Kidney (tissue), 14 donors: ENCODE data around the gene OR10J5. TPM values are rescaled to one million over a fixed set of nuclear protein-coding genes. Genes with fewer than 3 reads are reported as not detected.
"Not testable (repeated sequence)": the region's sequence is repeated elsewhere in the genome, so short reads cannot be mapped to it uniquely, and the experiment has no call there.

Experiments used
- DNase-seq, 5 donors: peaks; one replicate each; pipeline ENCODE4 v3.0.0-alpha.2; 2013 to 2020
- FAIRE-seq: peaks from 2 replicates; lab custom pipeline; 2012; peaks lifted over from hg19 to GRCh38; lab: Jason Lieb, UNC
- H3K27ac ChIP-seq, 2 donors: one replicate each; pipeline ENCODE4 v1.7.0; 2013; ENCODE audit warnings: low read depth in 2 of 2, low read length in 2 of 2, inconsistent platforms in 1 of 2
- H3K27me3 ChIP-seq: one replicate; pipeline ENCODE4 v1.7.1; 2013; ENCODE audit warnings: low read length, inconsistent platforms; ENCODE audit not compliant: control insufficient read depth, insufficient read depth
- H3K36me3 ChIP-seq, 3 donors: one replicate each; pipeline versions ENCODE4 v1.7.0 to v1.7.1; 2013; ENCODE audit warnings: low read length in 3 of 3, control low read depth in 1 of 3, inconsistent platforms in 1 of 3; ENCODE audit not compliant: insufficient read depth in 3 of 3, control insufficient read depth in 2 of 3
- H3K4me1 ChIP-seq, 3 donors: one replicate each; pipeline versions ENCODE4 v1.7.0 to v1.7.1; 2013; ENCODE audit warnings: low read length in 3 of 3, inconsistent platforms in 1 of 3, low read depth in 1 of 3; ENCODE audit not compliant: control insufficient read depth in 2 of 3, insufficient read depth in 2 of 3
- H3K4me3 ChIP-seq, 3 donors: one replicate each; pipeline versions ENCODE4 v1.7.0 to v1.8.1; 2013; ENCODE audit warnings: low read length in 3 of 3, control low read depth in 1 of 3, inconsistent platforms in 1 of 3
- H3K9ac ChIP-seq, 3 donors: one replicate each; pipeline versions ENCODE4 v1.7.0 to v1.7.1; 2013; ENCODE audit warnings: low read length in 3 of 3, control low read depth in 1 of 3, inconsistent platforms in 1 of 3
- H3K9me3 ChIP-seq, 3 donors: one replicate each; pipeline versions ENCODE4 v1.7.0 to v1.7.1; 2013; ENCODE audit warnings: low read length in 3 of 3, control low read depth in 1 of 3, inconsistent platforms in 1 of 3; ENCODE audit not compliant: control insufficient read depth in 2 of 3, insufficient read depth in 1 of 3
- CTCF ChIP-seq: IDR thresholded peaks from 3 replicates; pipeline ENCODE4 v1.5.1; 2012; ENCODE audit warnings: mild to moderate bottlenecking, moderate library complexity, borderline replicate concordance; ENCODE audit not compliant: insufficient read depth; ENCODE audit errors: extremely low read depth
- intact Hi-C: fragments of 100-400 bp; cut with DNase I; formaldehyde crosslinking; loops from one replicate; pipeline ENCODE4 v1.11.1; 2022
- polyA plus RNA-seq: library from polyadenylated mRNA; stranded (reverse); fragments of 350-450 nt; fragmentation: Illumina TruSeq; extraction: RNeasy Lipid Tissue Mini Kit (QIAGEN cat#74804); gene quantifications from one replicate; pipeline ENCODE4 v1.2.3, GENCODE V29; 2014; ENCODE audit warnings: low read depth, low replicate concordance; ENCODE audit not compliant: insufficient read depth
- total RNA-seq: library from RNA; stranded (reverse); fragmentation: NEBNext Ultra II Directional; extraction: Animal tissue kit (Norgen Biotek cat#: 25700); gene quantifications from one replicate; pipeline ENCODE4 v1.2.1, GENCODE V29; 2021
- donor health status: control.
- donor health status: control.
- donor health status: control.
- donor health status: control.
- donor health status: control.
- donor health status: DM: yes; HTN: yes; CAD: no.
- donor health status: Normal renal cell carcinoma (clear cell type).

OR10J5 gene
- total and polyA plus RNA-seq, 2 donors from 2014 or later: not detected

- no peak overlapping the region for H3K4me3 ChIP-seq
- no peaks in the 10 kb centered on the region for H3K27me3 ChIP-seq
- peaks cover 0 to 12% (median under 1%) of the 10 kb centered on the region in 3 donors for H3K9me3 ChIP-seq
- intact Hi-C loops: no loop called here
- no peak for TF ChIP-seq CTCF
- no peaks in the 10 kb centered on the region for H3K36me3 ChIP-seq
- H3K4me1 ChIP-seq: no peaks in the 10 kb centered on the region
- no peak overlapping the region for H3K9ac ChIP-seq
- H3K27ac ChIP-seq: no peak overlapping the region
- FAIRE-seq: no peak
- no peak for DNase-seq
These were observed 34.7 kb downstream of the OR10J5 start for GRCh38 chr1:159501082-159501481.

- FAIRE-seq, DNase-seq, H3K4me1 ChIP-seq, H3K36me3 ChIP-seq, H3K9ac ChIP-seq, H3K4me3 ChIP-seq, H3K27me3 ChIP-seq, H3K27ac ChIP-seq, intact Hi-C loops: not testable (repeated sequence)
- peaks cover 0 to 10% (median 0%) of the 10 kb centered on the region in 3 donors for H3K9me3 ChIP-seq
These were observed 41.1 kb downstream of the OR10J5 start for GRCh38 chr1:159494513-159495210.

GRCh38 chr1:159493354-159493753 lies 42.5 kb downstream of the OR10J5 start:
- no peak overlapping the region for H3K4me3 ChIP-seq
- no peak overlapping the region for H3K9ac ChIP-seq
- no peak overlapping the region for H3K27ac ChIP-seq
- TF ChIP-seq CTCF: no peak
- H3K36me3 ChIP-seq: no peaks in the 10 kb centered on the region
- H3K9me3 ChIP-seq: no peaks in the 10 kb centered on the region
- H3K4me1 ChIP-seq: no peaks in the 10 kb centered on the region
- DNase-seq (no peak), FAIRE-seq (no peak)
- no peaks in the 10 kb centered on the region for H3K27me3 ChIP-seq
- intact Hi-C loops: no loop called here

GRCh38 chr1:159492575-159493323 lies 43.1 kb downstream of the OR10J5 start:
- DNase-seq (no peak), FAIRE-seq (no peak)
- Histone ChIP-seq H3K9me3 (peaks cover 0 to 3% (median 0%) of the 10 kb centered on the region in 3 donors), H3K4me3 (no peak overlapping the region), H3K9ac (no peak overlapping the region), H3K36me3 (no peaks in the 10 kb centered on the region), H3K27me3 (no peaks in the 10 kb centered on the region), H3K4me1 (no peaks in the 10 kb centered on the region), H3K27ac (no peak overlapping the region)
- TF ChIP-seq CTCF: no peak
- intact Hi-C loops: no loop called here

Other genes starting within 250 kb of the OR10J5 start
- gene FCER1A, start 233.7 kb downstream of the OR10J5 start, total RNA-seq: 3.2 TPM
- 1.4 TPM for gene FCER1A, start 233.7 kb downstream of the OR10J5 start, polyA plus RNA-seq
- not detected for gene OR10J4, start 103.8 kb downstream of the OR10J5 start, total RNA-seq
- gene OR10J4, start 103.8 kb downstream of the OR10J5 start, polyA plus RNA-seq: not detected
- gene OR10J1, start 96.3 kb downstream of the OR10J5 start, total RNA-seq: not detected
- gene OR10J1, start 96.3 kb downstream of the OR10J5 start, polyA plus RNA-seq: not detected
- not detected for gene APCS, start 51.8 kb upstream of the OR10J5 start, total RNA-seq
- gene APCS, start 51.8 kb upstream of the OR10J5 start, polyA plus RNA-seq: 1.5 TPM
- not detected for gene CRP, start 178.6 kb upstream of the OR10J5 start, total RNA-seq
- not detected for gene CRP, start 178.6 kb upstream of the OR10J5 start, polyA plus RNA-seq
- 128 TPM for gene DUSP23, start 245.0 kb upstream of the OR10J5 start, total RNA-seq
- 327 TPM for gene DUSP23, start 245.0 kb upstream of the OR10J5 start, polyA plus RNA-seq